GM20000 (cell line): ENCODE results near the gene HSPA5.
"Not testable (repeated sequence)": the region's sequence is repeated elsewhere in the genome, so short reads cannot be mapped to it uniquely, and the experiment has no call there.

Experiments
- DNase-seq: peaks from one replicate; pipeline ENCODE4 v3.0.0; 2012; ENCODE audit warnings: low spot score
- TF ChIP-seq, protein P1 (sequence below): IDR thresholded peaks from 2 replicates; pipeline ENCODE4 v1.5.1; 2012; ENCODE audit warnings: mild to moderate bottlenecking, control low read depth; ENCODE audit errors: extremely low read depth, missing control alignments

HSPA5 gene

DNA sequence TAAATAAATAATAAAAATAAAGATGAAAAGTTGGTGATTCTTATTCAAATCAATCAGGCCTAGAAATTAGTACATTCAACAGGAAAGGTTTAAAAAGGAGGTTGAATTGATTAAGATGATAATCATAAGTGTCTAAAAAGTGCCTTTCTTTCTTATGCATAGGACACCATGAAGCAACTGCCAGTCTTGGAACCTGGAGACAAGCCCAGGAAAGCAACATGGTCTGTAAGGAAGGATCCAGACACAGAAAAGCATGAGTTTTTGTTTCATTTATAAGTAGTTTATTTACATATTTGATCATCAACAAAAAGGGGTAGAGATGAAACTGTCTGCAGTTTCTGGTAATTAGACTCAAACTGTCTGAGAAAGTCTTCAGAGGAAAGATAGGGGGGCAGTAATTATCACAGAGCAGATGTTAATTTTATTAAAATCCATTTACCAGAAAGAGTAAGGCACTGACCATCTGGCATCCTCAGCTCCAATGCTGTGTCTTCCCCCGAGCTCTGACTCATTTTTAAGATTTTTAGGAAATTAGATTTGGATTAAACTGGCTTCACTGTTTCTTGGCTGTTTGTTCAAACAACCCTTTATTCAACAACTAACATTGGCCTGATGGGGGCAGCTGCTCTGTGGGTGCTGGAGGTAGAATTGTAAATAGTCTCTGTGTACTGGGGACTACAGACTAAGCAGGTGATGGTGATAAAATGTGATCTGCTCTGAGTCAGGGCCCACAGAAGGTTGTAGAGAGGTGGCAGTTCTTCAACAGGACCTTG lies 38.1 kb downstream of the HSPA5 start:
- TF ChIP-seq, protein P1, sequence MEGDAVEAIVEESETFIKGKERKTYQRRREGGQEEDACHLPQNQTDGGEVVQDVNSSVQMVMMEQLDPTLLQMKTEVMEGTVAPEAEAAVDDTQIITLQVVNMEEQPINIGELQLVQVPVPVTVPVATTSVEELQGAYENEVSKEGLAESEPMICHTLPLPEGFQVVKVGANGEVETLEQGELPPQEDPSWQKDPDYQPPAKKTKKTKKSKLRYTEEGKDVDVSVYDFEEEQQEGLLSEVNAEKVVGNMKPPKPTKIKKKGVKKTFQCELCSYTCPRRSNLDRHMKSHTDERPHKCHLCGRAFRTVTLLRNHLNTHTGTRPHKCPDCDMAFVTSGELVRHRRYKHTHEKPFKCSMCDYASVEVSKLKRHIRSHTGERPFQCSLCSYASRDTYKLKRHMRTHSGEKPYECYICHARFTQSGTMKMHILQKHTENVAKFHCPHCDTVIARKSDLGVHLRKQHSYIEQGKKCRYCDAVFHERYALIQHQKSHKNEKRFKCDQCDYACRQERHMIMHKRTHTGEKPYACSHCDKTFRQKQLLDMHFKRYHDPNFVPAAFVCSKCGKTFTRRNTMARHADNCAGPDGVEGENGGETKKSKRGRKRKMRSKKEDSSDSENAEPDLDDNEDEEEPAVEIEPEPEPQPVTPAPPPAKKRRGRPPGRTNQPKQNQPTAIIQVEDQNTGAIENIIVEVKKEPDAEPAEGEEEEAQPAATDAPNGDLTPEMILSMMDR = no peak
- DNase-seq = no peak

DNA sequence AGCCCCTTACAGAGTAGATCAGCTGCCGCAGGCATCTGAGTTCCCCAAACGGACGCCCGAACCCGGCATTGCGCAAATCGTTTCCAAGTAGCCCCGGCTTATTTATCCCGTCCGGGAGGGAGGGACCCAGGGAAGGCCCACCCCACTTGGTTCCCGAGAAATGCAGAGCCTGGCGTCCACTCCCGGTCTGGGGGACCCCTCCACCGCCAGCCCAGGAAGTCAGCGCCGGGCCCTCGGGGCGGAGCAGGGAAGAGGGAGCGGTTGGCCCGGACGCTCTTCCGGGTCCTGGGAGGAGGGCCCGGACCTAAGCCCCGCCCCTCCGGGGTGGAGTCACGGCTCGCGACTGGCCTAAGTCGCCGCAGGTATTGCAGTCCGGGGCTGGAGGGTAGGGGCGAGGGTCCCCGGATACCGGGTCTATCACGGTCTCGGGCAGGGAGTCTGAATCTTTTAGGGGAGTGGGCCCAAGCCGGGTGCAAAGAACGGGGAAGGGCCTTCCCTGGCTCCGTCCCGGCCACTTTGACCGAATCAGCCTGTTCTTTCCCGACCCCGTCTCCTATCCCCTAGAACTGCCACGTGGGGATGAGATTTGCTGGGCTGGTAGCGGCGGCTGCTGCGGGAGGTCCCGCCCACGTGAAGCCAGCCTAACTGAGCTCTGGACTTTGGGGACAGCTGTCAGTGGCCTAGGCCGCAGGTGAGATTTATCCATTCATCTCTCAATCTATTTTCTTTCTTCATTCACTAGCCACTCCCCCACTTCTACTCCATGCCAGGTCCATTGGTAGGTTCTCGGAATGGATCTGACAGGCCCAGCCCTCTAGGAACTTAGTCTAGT lies 40.7 kb downstream of the HSPA5 start, which contains the start of gene RABEPK:
TSS of gene RABEPK (plus strand) at position 327 of the 832 bp plus-strand sequence. CDS start 2,472 bp downstream, outside the sequence.
- TF ChIP-seq, protein P1 = no peak
- DNase-seq = peak; percentile 93

DNA sequence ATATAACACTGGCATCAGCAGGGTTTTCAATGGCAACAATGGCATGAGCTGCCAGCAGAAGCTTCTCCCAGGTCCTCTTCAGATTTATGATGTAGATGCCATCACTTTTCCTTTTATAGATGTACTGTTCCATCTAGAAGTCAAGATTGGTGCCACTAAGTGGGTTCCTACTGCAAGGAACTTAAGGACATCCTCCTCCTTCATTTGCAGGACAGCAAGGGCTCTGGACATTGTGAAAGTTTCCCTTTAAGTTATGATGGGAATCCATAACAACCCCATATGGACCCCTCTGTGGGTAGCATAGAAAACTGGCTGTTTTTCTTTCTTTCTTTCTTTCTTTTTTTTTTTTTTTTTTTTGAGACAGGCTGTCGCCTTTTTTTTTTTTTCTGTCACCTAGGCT lies 45.6 kb downstream of the HSPA5 start:
- not testable (repeated sequence) for DNase-seq

DNA sequence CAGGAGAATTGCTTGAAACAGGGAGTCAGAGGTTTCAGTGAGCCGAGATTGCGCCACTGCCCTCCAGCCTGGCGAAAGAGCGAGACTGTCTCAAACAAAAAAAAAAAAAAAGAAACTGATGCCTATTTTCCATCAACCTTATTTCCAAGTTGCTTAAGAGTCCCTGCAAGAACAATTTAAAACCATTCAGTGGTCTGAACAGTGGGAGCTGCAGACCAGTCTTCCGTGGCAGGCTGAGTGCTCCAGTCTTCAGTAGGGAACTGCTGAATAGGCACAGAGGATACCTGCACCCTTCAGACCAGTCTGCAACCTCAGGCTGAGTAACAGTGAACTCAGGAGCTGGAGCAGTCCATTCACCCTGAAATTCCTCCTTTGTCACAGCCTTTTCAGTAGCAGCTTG lies 46.7 kb downstream of the HSPA5 start:
- DNase-seq = not testable (repeated sequence)

DNA sequence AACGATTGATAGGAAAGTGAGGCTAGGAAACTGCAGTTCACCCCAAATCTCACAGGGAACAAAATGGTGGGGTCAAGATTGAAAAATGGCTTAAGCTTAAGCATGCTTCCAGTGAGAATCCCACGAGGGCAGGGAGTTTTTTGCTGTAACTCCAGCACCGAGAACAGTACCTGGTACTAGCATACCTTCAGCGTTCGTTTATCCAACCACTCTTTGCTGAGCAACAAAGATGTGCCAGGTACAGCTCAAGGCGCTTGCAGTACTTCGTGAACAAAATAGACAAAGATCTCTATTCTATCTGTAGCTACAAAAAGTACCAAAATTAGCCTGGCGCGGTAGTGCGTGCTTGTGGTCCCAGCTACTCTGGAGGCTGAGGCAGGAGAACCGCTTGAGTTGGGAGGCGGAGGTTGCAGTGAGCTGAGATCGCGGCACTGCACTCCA lies 50.8 kb downstream of the HSPA5 start:
- TF ChIP-seq, protein P1 = no peak
- peak; percentile 20 for DNase-seq

DNA sequence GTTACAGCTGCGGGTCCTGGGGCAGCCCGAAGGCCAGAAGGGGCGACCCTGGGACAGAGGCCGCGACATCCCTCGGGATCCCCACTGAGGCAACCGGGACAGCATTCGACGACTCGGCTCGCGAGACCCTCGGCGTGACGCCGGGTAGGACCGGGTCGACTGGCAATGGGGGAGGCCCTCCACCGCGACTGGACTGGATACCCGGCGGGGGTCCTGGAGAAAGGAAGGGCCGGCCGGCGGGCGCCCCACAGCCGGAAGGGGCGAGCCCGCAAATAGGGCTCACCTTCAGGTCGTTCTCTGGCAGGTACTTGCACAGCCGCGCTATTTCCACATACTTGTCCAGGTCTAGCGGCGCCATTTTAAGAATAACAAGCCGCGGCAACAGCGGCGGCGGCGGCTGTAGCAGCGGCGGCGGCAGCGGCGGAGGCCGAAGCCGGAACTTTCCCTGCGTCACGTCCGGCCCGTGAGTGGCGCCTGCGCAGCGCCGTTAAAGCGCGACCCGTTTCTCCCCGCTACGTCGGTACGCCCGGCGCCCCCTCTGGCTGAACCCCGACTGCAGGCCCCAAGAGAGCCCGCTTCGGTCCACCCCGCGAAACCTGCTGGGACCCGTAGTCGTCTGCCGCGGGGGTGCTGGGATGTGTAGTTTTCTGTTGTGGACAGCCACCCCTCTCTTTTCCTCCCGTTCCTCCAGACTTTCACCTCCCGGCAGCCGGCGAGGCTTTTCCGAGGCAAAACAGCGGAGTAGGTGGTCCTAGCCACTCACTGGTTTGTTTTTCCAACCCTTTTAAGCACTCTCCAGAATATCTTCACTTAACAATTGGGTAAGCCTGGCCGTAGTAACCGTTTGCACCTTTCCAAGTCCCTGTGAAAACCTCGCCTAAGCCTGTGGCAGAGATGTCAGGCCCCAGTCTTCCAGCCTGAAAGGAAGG lies 51.5 kb downstream of the HSPA5 start, which contains the start of gene PPP6C:
TSS of gene PPP6C (minus strand) at position 443 of the 929 bp plus-strand sequence. CDS start at position 358, 85 bp downstream.
- DNase-seq = peak; percentile 96
- TF ChIP-seq, protein P1 = peak; percentile 77

DNA sequence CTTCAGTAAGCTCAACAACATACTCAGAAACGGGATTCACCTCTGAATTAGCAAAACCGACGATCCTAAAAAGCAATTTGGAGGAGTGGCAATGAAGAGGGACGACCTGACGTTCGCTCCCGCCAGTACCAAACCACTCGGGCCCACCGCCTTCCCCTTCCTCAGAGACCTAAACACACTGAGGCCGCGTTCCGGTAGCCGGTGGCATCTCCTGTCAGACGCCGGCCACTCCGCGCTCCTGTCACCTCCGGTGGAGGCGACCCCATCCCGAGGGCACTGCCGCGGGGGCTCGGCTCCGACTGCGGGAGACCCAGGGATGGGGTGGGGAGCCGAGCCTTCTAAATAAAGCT lies 52.2 kb downstream of the HSPA5 start:
- TF ChIP-seq, protein P1 = no peak
- DNase-seq = peak; percentile 34
